ENCODE measurements around the gene SFN. TPM values are rescaled to one million over a fixed set of nuclear protein-coding genes. Genes with fewer than 3 reads are reported as not detected.

SFN gene
- total and polyA plus RNA-seq, 2 of the 13 experiments (the other 11 are each of a cell fraction or from before 2014, with no cell fraction given): 4.3 to 5.6 TPM

- TF ChIP-seq, protein P1, sequence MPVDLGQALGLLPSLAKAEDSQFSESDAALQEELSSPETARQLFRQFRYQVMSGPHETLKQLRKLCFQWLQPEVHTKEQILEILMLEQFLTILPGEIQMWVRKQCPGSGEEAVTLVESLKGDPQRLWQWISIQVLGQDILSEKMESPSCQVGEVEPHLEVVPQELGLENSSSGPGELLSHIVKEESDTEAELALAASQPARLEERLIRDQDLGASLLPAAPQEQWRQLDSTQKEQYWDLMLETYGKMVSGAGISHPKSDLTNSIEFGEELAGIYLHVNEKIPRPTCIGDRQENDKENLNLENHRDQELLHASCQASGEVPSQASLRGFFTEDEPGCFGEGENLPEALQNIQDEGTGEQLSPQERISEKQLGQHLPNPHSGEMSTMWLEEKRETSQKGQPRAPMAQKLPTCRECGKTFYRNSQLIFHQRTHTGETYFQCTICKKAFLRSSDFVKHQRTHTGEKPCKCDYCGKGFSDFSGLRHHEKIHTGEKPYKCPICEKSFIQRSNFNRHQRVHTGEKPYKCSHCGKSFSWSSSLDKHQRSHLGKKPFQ (CRISPR knock-in tag; IDR thresholded peaks at IDR 0.05; ENCODE audit: insufficient replicate concordance): no peak
- TF ChIP-seq MIER3 (CRISPR knock-in tag; IDR thresholded peaks at IDR 0.05; ENCODE audit: borderline replicate concordance): 0 out of 2 replicates have a peak, but pooled peaks have one; percentile 33
- TF ChIP-seq ZMYM4 (CRISPR knock-in tag; IDR thresholded peaks at IDR 0.05): peak; percentile 67
- no peak for TF ChIP-seq IRX3 (CRISPR knock-in tag; IDR thresholded peaks at IDR 0.05; ENCODE audit: borderline replicate concordance, low read depth)
- TF ChIP-seq PAXIP1 (CRISPR knock-in tag; conservative IDR thresholded peaks at IDR 0.05): peak; percentile 66
- 0 out of 2 replicates have a peak, but pooled peaks have one; percentile 9 for TF ChIP-seq NFYB (CRISPR knock-in tag; IDR thresholded peaks at IDR 0.05)
- TF ChIP-seq ZNF12 (CRISPR knock-in tag; IDR thresholded peaks at IDR 0.05): peak; percentile 30; the same call in 1 of the 2 replicates
- TF ChIP-seq, protein P2, sequence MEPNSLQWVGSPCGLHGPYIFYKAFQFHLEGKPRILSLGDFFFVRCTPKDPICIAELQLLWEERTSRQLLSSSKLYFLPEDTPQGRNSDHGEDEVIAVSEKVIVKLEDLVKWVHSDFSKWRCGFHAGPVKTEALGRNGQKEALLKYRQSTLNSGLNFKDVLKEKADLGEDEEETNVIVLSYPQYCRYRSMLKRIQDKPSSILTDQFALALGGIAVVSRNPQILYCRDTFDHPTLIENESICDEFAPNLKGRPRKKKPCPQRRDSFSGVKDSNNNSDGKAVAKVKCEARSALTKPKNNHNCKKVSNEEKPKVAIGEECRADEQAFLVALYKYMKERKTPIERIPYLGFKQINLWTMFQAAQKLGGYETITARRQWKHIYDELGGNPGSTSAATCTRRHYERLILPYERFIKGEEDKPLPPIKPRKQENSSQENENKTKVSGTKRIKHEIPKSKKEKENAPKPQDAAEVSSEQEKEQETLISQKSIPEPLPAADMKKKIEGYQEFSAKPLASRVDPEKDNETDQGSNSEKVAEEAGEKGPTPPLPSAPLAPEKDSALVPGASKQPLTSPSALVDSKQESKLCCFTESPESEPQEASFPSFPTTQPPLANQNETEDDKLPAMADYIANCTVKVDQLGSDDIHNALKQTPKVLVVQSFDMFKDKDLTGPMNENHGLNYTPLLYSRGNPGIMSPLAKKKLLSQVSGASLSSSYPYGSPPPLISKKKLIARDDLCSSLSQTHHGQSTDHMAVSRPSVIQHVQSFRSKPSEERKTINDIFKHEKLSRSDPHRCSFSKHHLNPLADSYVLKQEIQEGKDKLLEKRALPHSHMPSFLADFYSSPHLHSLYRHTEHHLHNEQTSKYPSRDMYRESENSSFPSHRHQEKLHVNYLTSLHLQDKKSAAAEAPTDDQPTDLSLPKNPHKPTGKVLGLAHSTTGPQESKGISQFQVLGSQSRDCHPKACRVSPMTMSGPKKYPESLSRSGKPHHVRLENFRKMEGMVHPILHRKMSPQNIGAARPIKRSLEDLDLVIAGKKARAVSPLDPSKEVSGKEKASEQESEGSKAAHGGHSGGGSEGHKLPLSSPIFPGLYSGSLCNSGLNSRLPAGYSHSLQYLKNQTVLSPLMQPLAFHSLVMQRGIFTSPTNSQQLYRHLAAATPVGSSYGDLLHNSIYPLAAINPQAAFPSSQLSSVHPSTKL (CRISPR knock-in tag; IDR thresholded peaks at IDR 0.05): peak; percentile 80
- TF ChIP-seq ZNF773 (CRISPR knock-in tag; IDR thresholded peaks at IDR 0.05; ENCODE audit: borderline replicate concordance): no peak
- TF ChIP-seq MLX (CRISPR knock-in tag; IDR thresholded peaks at IDR 0.05): peak; percentile 14; the same call in 1 of the 2 replicates
- TF ChIP-seq, protein P3, sequence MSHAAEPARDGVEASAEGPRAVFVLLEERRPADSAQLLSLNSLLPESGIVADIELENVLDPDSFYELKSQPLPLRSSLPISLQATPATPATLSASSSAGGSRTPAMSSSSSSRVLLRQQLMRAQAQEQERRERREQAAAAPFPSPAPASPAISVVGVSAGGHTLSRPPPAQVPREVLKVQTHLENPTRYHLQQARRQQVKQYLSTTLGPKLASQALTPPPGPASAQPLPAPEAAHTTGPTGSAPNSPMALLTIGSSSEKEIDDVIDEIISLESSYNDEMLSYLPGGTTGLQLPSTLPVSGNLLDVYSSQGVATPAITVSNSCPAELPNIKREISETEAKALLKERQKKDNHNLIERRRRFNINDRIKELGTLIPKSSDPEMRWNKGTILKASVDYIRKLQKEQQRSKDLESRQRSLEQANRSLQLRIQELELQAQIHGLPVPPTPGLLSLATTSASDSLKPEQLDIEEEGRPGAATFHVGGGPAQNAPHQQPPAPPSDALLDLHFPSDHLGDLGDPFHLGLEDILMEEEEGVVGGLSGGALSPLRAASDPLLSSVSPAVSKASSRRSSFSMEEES (CRISPR knock-in tag; IDR thresholded peaks at IDR 0.05): peak; percentile 43; the same call in 1 of the 2 replicates
Measured at GRCh38 chr1:26838474-26839338, 24.2 kb upstream of the SFN start (continued).

All from HepG2 (cell line).